DOHH2 (cell line): Measurements from ENCODE around the gene MRPL50.

Experiments used
- H3F3A ChIP-seq: fragments of 200-600 bp; sonication (generic), shearing (Covaris generic); 2 replicates; pipeline ENCODE4 v1.6.0; 2016; ENCODE audit warnings: antibody characterized with exemption, mild to moderate bottlenecking; ENCODE audit not compliant: control insufficient read depth, insufficient read depth
- H3K27ac ChIP-seq: fragments of 200-600 bp; sonication (generic); 2 replicates; pipeline ENCODE4 v1.5.1; 2014; ENCODE audit warnings: low read depth, mild to moderate bottlenecking, low read length, moderate library complexity
- H3K27me3 ChIP-seq: fragments of 200-600 bp; sonication (generic); 2 replicates; pipeline ENCODE4 v1.6.1; 2014; ENCODE audit warnings: mild to moderate bottlenecking, low read length, mixed read lengths; ENCODE audit not compliant: control insufficient read depth
- H3K36me3 ChIP-seq: fragments of 200-600 bp; sonication (generic); 2 replicates; pipeline ENCODE4 v1.6.1; 2014; ENCODE audit warnings: mild to moderate bottlenecking, low read length, moderate library complexity, mixed read lengths; ENCODE audit not compliant: control insufficient read depth
- H3K4me1 ChIP-seq: fragments of 200-600 bp; sonication (generic); 2 replicates; pipeline ENCODE4 v1.6.1; 2014; ENCODE audit warnings: mild to moderate bottlenecking, low read length, mixed read lengths; ENCODE audit not compliant: control insufficient read depth
- H3K4me2 ChIP-seq: fragments of 200-600 bp; sonication (generic); 2 replicates; pipeline ENCODE4 v1.6.0; 2014; ENCODE audit warnings: mild to moderate bottlenecking, low read length, moderate library complexity
- H3K4me3 ChIP-seq: fragments of 200-600 bp; sonication (generic); 2 replicates; pipeline ENCODE4 v1.5.1; 2014; ENCODE audit warnings: mild to moderate bottlenecking, low read length, mixed read lengths
- H3K79me2 ChIP-seq: fragments of 200-600 bp; sonication (generic); 2 replicates; pipeline ENCODE4 v1.6.1; 2014; ENCODE audit warnings: mild to moderate bottlenecking, low read length, mixed read lengths; ENCODE audit not compliant: control insufficient read depth
- H3K9me2 ChIP-seq: fragments of 200-600 bp; sonication (generic); replicated peaks from 2 replicates; pipeline ENCODE4 v1.6.1; 2014; ENCODE audit warnings: mild to moderate bottlenecking, low read length, mixed read lengths; ENCODE audit not compliant: control insufficient read depth
- H3K9me3 ChIP-seq: fragments of 200-600 bp; sonication (generic); 2 replicates; pipeline ENCODE4 v1.6.1; 2014; ENCODE audit warnings: antibody characterized with exemption, low read length, mixed read lengths; ENCODE audit not compliant: control insufficient read depth, insufficient read depth
- H4K20me1 ChIP-seq: fragments of 200-600 bp; sonication (generic); 2 replicates; pipeline ENCODE4 v1.6.0; 2014; ENCODE audit warnings: low read depth, mild to moderate bottlenecking, antibody characterized with exemption, low read length, moderate library complexity; ENCODE audit not compliant: control insufficient read depth, insufficient read depth
- CTCF ChIP-seq: fragments of 200-600 bp; sonication (generic); IDR thresholded peaks from one replicate; pipeline ENCODE4 v1.5.1; 2014; ENCODE audit warnings: antibody characterized with exemption, mild to moderate bottlenecking, low read depth, low read length; ENCODE audit not compliant: poor library complexity, severe bottlenecking
- EZH2phosphoT487 ChIP-seq: fragments of 200-600 bp; sonication (generic); IDR thresholded peaks from 2 replicates; pipeline ENCODE4 v1.6.1; 2017; ENCODE audit warnings: borderline replicate concordance, mild to moderate bottlenecking, antibody characterized with exemption, low read length, moderate library complexity, mixed read lengths

MRPL50 gene

GRCh38 chr9:101432740-101433139, 34.3 kb upstream of the MRPL50 start:
- Histone ChIP-seq H3K79me2 (no peaks in the 10 kb centered on the region), H3K36me3 (no peaks in the 10 kb centered on the region), H3F3A (no peaks in the 10 kb centered on the region), H3K9me2 (no peaks in the 10 kb centered on the region; the same call in 1 of the 2 replicates), H4K20me1 (no peaks in the 10 kb centered on the region), H3K4me3 (no peak overlapping the region), H3K27ac (no peak overlapping the region), H3K4me2 (no peak overlapping the region), H3K4me1 (peaks cover 19% of the 10 kb centered on the region), H3K9me3 (no peaks in the 10 kb centered on the region), H3K27me3 (no peaks in the 10 kb centered on the region)
- TF ChIP-seq CTCF: no peak
- no peak for TF ChIP-seq EZH2phosphoT487

- no peak overlapping the region for H3K4me2 ChIP-seq
- H3K79me2 ChIP-seq: no peaks in the 10 kb centered on the region
- H4K20me1 ChIP-seq: no peaks in the 10 kb centered on the region
- H3F3A ChIP-seq: no peaks in the 10 kb centered on the region
- H3K27ac ChIP-seq: no peak overlapping the region
- H3K9me3 ChIP-seq: no peaks in the 10 kb centered on the region
- H3K4me1 ChIP-seq: peaks cover 24% of the 10 kb centered on the region
- TF ChIP-seq EZH2phosphoT487 (no peak), CTCF (no peak)
- H3K9me2 ChIP-seq: no peaks in the 10 kb centered on the region; the same call in 1 of the 2 replicates
- H3K4me3 ChIP-seq: no peak overlapping the region
- no peaks in the 10 kb centered on the region for H3K36me3 ChIP-seq
- H3K27me3 ChIP-seq: no peaks in the 10 kb centered on the region
Measured at GRCh38 chr9:101432171-101432570, 33.8 kb upstream of the MRPL50 start.

GRCh38 chr9:101429736-101430135, 31.3 kb upstream of the MRPL50 start:
- Histone ChIP-seq H3K9me2 (no peaks in the 10 kb centered on the region; the same call in 1 of the 2 replicates), H3K36me3 (no peaks in the 10 kb centered on the region), H3K4me3 (no peak overlapping the region), H3K79me2 (no peaks in the 10 kb centered on the region), H3K27ac (no peak overlapping the region), H3K4me2 (no peak overlapping the region), H3F3A (no peaks in the 10 kb centered on the region), H3K9me3 (peaks cover 2% of the 10 kb centered on the region; the same call in 1 of the 2 replicates), H3K27me3 (no peaks in the 10 kb centered on the region), H4K20me1 (no peaks in the 10 kb centered on the region), H3K4me1 (peaks cover 20% of the 10 kb centered on the region)
- TF ChIP-seq CTCF (no peak), EZH2phosphoT487 (no peak)
